ENCODE results near the gene TFIP11. TPM values are rescaled to one million over a fixed set of nuclear protein-coding genes. Genes with fewer than 3 reads are reported as not detected.

TFIP11 gene
- total and polyA plus RNA-seq, 2 of the 13 experiments (the other 11 are each of a cell fraction or from before 2014, with no cell fraction given) = 15.4 to 22.8 TPM

GRCh38 chr22:26512149-26512793 is at the start of gene TFIP11 (continued):
- TF ChIP-seq ZNF543 (CRISPR knock-in tag; IDR thresholded peaks at IDR 0.05) (0 out of 2 replicates have a peak, but pooled peaks have one; percentile 68), ZNF766 (CRISPR knock-in tag; IDR thresholded peaks at IDR 0.05; ENCODE audit: borderline replicate concordance) (no peak), ZNF44 (CRISPR knock-in tag; IDR thresholded peaks at IDR 0.05) (peak; percentile 90; the same call in 1 of the 2 replicates), SRSF4 (IDR thresholded peaks at IDR 0.05; ENCODE audit: low read depth, low read length, poor library complexity, severe bottlenecking) (no peak), HIVEP1 (CRISPR knock-in tag; IDR thresholded peaks at IDR 0.05) (peak; percentile 78; the same call in 1 of the 2 replicates), NAIF1 (CRISPR knock-in tag; IDR thresholded peaks at IDR 0.05; ENCODE audit: borderline replicate concordance) (no peak), ARID5B (CRISPR knock-in tag; IDR thresholded peaks at IDR 0.05) (peak; percentile 56; the same call in 1 of the 2 replicates), KAT8 (CRISPR knock-in tag; IDR thresholded peaks at IDR 0.05) (peak; percentile 100), ZHX2 (IDR thresholded peaks at IDR 0.05; ENCODE audit: low read depth) (peak; percentile 89), ZHX2 (CRISPR knock-in tag; IDR thresholded peaks at IDR 0.05; ENCODE audit: borderline replicate concordance) (no peak), THAP11 (CRISPR knock-in tag; IDR thresholded peaks at IDR 0.05) (peak; percentile 96), RERE (CRISPR knock-in tag; IDR thresholded peaks at IDR 0.05; ENCODE audit: low read depth) (no peak), MXI1 (IDR thresholded peaks at IDR 0.05; ENCODE audit: borderline replicate concordance, low read depth, low read length) (peak; percentile 96), ZNF782 (CRISPR knock-in tag; IDR thresholded peaks at IDR 0.05; ENCODE audit: borderline replicate concordance) (0 out of 2 replicates have a peak, but pooled peaks have one; percentile 60)

Data from HepG2 (cell line).